Liver (tissue), 3 donors: Measurements from ENCODE around the gene CBFA2T3.

ENCODE experiments used
- CTCF ChIP-seq: fragments of 150-350 bp; IDR thresholded peaks from 2 replicates; pipeline ENCODE4 v1.5.1; 2017; ENCODE audit warnings: improper control_type of control experiment, low read depth, low read length; ENCODE audit not compliant: missing input control
- FOXA1 ChIP-seq: IDR thresholded peaks from 2 replicates; pipeline ENCODE4 v1.6.1; 2016; ENCODE audit warnings: antibody characterized with exemption
- JUND ChIP-seq, 2 donors: IDR thresholded peaks; 2 replicates each; pipeline ENCODE4 v1.6.1; 2016; ENCODE audit warnings: antibody characterized with exemption in 2 of 2
- MAX ChIP-seq: IDR thresholded peaks from 2 replicates; pipeline ENCODE4 v1.6.1; 2016; ENCODE audit warnings: antibody characterized with exemption
- RAD21 ChIP-seq, 2 donors: IDR thresholded peaks; 2 replicates each; pipeline ENCODE4 v1.6.1; 2016; ENCODE audit warnings: antibody characterized with exemption in 2 of 2, mild to moderate bottlenecking in 2 of 2
- REST ChIP-seq: IDR thresholded peaks from 2 replicates; pipeline ENCODE4 v1.6.1; 2016; ENCODE audit warnings: antibody characterized with exemption, mild to moderate bottlenecking
- TAF1 ChIP-seq: conservative IDR thresholded peaks from 2 replicates; pipeline ENCODE4 v1.6.1; 2016; ENCODE audit warnings: antibody characterized with exemption, mild to moderate bottlenecking
- donor health status: healthy.
- donor health status: healthy.

- no peak for TF ChIP-seq CTCF
- TF ChIP-seq TAF1, result no peak
- TF ChIP-seq JUND (IDR thresholded peaks at IDR 0.05), result no peak
- TF ChIP-seq RAD21 (IDR thresholded peaks at IDR 0.05), result no peak
- no peak for TF ChIP-seq REST
- no peak for TF ChIP-seq MAX
- no peak for TF ChIP-seq FOXA1
These were observed 148.3 kb downstream of the CBFA2T3 start for GRCh38 chr16:88828711-88829110.
